Esophagus muscularis mucosa (tissue), 4 donors: Measurements from ENCODE around the gene EPHB1.

Experiments
- CTCF ChIP-seq, 3 experiments: fragments of 200-600 bp in 2 of 3; fragments of 450-650 bp in 1 of 3; sonication (generic) in 2 of 3; IDR thresholded peaks; one replicate each; pipeline ENCODE4 v1.5.1; 2017 to 2019; ENCODE audit warnings: antibody characterized with exemption in 3 of 3, mild to moderate bottlenecking in 2 of 3, moderate library complexity in 1 of 3
- EP300 ChIP-seq: sonication (generic); formaldehyde crosslinking; IDR thresholded peaks from one replicate; pipeline ENCODE4 v1.6.1; 2017; ENCODE audit warnings: antibody characterized with exemption
- POLR2AphosphoS5 ChIP-seq, 2 donors: sonication (generic); formaldehyde crosslinking; IDR thresholded peaks; one replicate each; pipeline ENCODE4 v1.6.1; 2017; ENCODE audit warnings: antibody characterized with exemption in 2 of 2

GRCh38 chr3:134944429-134944828 lies 149.4 kb downstream of the EPHB1 start:
- TF ChIP-seq CTCF (IDR thresholded peaks at IDR 0.05) (no peak), POLR2AphosphoS5 (IDR thresholded peaks at IDR 0.05) (no peak), EP300 (no peak)
